Measurements from ENCODE around the gene SCARB1.
A peak's percentile ranks its signal among the peaks of the same experiment; 100 is the strongest.

Gene SCARB1

GRCh38 chr12:124841558-124841945 lies 22.1 kb downstream of the SCARB1 start:
- Histone ChIP-seq H3K27ac (ENCODE audit: low read depth, low read length) (no peak overlapping the region), H3K27me3 (ENCODE audit: control insufficient read depth, insufficient read depth, low read length) (no peaks in the 10 kb centered on the region), H3K9ac (ENCODE audit: low read length) (no peak overlapping the region), H3K4me3 (ENCODE audit: low read length) (no peak overlapping the region), H3K4me1 (ENCODE audit: control insufficient read depth, insufficient read depth, low read length) (peaks cover 5% of the 10 kb centered on the region), H3K36me3 (ENCODE audit: control insufficient read depth, insufficient read depth, low read length) (no peaks in the 10 kb centered on the region)

DNA sequence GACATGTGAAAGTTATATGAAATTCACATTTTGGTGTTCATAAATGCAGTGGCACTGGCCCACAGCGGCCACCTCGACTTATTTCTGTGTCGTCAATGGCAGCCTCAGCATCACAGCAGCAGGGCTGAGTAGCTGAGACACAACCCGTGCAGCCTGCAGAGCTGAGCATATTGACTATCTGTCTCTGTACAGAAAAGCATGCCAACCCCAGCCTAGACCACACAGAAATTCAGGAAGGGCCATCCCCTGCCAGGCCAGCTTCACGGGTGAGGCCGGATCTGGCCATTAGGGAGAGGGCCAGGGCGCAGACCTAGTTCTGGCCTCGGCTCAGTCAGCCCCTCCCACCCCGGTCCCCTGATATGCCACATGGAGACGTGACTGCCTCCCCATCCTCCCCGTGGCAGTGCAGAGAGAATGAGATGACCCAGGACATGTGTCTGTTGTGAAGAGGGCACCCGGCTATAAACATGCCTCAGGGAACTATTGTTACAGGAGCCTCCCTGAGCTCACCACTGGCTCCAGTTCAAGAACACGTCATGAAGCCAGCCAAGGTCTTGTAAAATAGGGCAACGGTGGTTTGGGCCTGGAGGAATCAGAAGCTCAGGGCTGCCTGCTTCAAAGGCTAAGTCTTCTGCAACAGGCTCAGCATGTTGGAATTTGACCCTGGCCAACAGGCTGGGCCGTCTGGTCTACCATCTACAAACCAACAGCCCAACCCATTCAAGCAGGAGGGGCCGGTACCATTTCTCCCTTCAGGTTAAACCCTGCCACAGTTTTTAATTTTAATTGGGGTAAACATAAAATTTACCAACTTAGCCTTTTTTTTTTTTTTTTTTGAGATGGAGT lies 25.5 kb downstream of the SCARB1 start:
- Histone ChIP-seq H3K27me3 (ENCODE audit: control insufficient read depth, insufficient read depth, low read length) (no peaks in the 10 kb centered on the region), H3K4me1 (ENCODE audit: control insufficient read depth, insufficient read depth, low read length) (peaks cover 5% of the 10 kb centered on the region), H3K9ac (ENCODE audit: low read length) (no peak overlapping the region), H3K4me3 (ENCODE audit: low read length) (no peak overlapping the region), H3K36me3 (ENCODE audit: control insufficient read depth, insufficient read depth, low read length) (no peaks in the 10 kb centered on the region), H3K27ac (ENCODE audit: low read depth, low read length) (peak overlapping the region; percentile 77)

GRCh38 chr12:124837249-124837897 lies 26.3 kb downstream of the SCARB1 start:
- Histone ChIP-seq H3K9ac (ENCODE audit: low read length) (no peak overlapping the region), H3K27me3 (ENCODE audit: control insufficient read depth, insufficient read depth, low read length) (no peaks in the 10 kb centered on the region), H3K36me3 (ENCODE audit: control insufficient read depth, insufficient read depth, low read length) (no peaks in the 10 kb centered on the region), H3K4me1 (ENCODE audit: control insufficient read depth, insufficient read depth, low read length) (peaks cover 5% of the 10 kb centered on the region), H3K27ac (ENCODE audit: low read depth, low read length) (peak overlapping the region; percentile 77), H3K4me3 (ENCODE audit: low read length) (no peak overlapping the region)

DNA sequence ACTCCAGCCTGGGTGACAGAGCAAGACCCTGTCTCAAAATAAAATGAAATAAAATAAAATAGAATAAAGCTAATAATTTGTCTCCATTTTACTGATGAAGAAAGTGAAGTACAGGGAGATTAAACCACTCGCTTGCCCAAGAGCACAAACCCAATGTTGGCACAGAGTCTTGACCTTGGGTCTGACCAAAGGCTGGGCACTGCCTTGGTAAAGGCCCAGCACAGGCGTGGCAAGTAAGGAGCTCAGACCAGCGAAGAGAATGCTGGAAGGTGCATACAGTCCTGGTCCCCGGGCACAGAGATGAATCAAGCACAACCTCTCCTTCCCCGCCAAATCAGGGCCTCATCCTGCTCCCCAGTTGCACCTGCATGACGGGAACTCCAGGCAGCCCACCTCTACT lies 26.9 kb downstream of the SCARB1 start:
- Histone ChIP-seq H3K27me3 (ENCODE audit: control insufficient read depth, insufficient read depth, low read length) (no peaks in the 10 kb centered on the region), H3K4me3 (ENCODE audit: low read length) (no peak overlapping the region), H3K9ac (ENCODE audit: low read length) (no peak overlapping the region), H3K4me1 (ENCODE audit: control insufficient read depth, insufficient read depth, low read length) (peaks cover 5% of the 10 kb centered on the region), H3K36me3 (ENCODE audit: control insufficient read depth, insufficient read depth, low read length) (no peaks in the 10 kb centered on the region), H3K27ac (ENCODE audit: low read depth, low read length) (no peak overlapping the region)

- Histone ChIP-seq H3K4me1 (ENCODE audit: control insufficient read depth, insufficient read depth, low read length) (peaks cover 5% of the 10 kb centered on the region), H3K27ac (ENCODE audit: low read depth, low read length) (no peak overlapping the region), H3K27me3 (ENCODE audit: control insufficient read depth, insufficient read depth, low read length) (no peaks in the 10 kb centered on the region), H3K9ac (ENCODE audit: low read length) (no peak overlapping the region), H3K36me3 (ENCODE audit: control insufficient read depth, insufficient read depth, low read length) (no peaks in the 10 kb centered on the region), H3K4me3 (ENCODE audit: low read length) (no peak overlapping the region)
Observed at GRCh38 chr12:124835656-124836410, 27.8 kb downstream of the SCARB1 start.

GRCh38 chr12:124834822-124835221 lies 28.8 kb downstream of the SCARB1 start:
- no peak overlapping the region for H3K27ac ChIP-seq (ENCODE audit: low read depth, low read length)
- no peaks in the 10 kb centered on the region for H3K27me3 ChIP-seq (ENCODE audit: control insufficient read depth, insufficient read depth, low read length)
- H3K4me3 ChIP-seq (ENCODE audit: low read length): no peak overlapping the region
- no peaks in the 10 kb centered on the region for H3K36me3 ChIP-seq (ENCODE audit: control insufficient read depth, insufficient read depth, low read length)
- H3K9ac ChIP-seq (ENCODE audit: low read length): no peak overlapping the region
- peaks cover 5% of the 10 kb centered on the region for H3K4me1 ChIP-seq (ENCODE audit: control insufficient read depth, insufficient read depth, low read length)

DNA sequence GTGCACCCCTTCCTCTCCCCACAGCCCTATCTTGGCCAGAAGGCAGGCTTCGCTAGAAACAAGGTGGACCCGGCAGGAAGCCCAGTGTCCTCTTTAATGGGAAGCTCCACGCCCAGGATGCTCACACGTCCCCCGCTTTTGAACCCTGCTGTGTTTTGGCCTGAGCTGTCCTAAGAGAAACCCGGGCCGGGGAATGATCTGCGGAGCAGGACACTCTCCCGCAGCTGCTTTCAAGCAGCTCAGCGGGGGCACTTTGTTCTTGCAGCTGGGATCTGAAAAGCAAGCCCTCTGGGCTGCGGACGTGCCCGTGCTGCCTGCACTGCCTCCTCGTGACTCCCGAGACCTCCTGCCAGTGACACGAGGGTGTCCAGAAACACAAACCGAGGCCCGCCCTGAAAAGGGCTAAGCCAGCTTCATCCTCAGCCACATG lies 30.0 kb downstream of the SCARB1 start:
- H3K4me1 ChIP-seq (ENCODE audit: control insufficient read depth, insufficient read depth, low read length): peaks cover 5% of the 10 kb centered on the region
- H3K4me3 ChIP-seq (ENCODE audit: low read length): no peak overlapping the region
- H3K27me3 ChIP-seq (ENCODE audit: control insufficient read depth, insufficient read depth, low read length): no peaks in the 10 kb centered on the region
- H3K36me3 ChIP-seq (ENCODE audit: control insufficient read depth, insufficient read depth, low read length): no peaks in the 10 kb centered on the region
- no peak overlapping the region for H3K27ac ChIP-seq (ENCODE audit: low read depth, low read length)
- H3K9ac ChIP-seq (ENCODE audit: low read length): no peak overlapping the region

- H3K36me3 ChIP-seq (ENCODE audit: control insufficient read depth, insufficient read depth, low read length): no peaks in the 10 kb centered on the region
- no peak overlapping the region for H3K9ac ChIP-seq (ENCODE audit: low read length)
- no peak overlapping the region for H3K4me3 ChIP-seq (ENCODE audit: low read length)
- H3K27ac ChIP-seq (ENCODE audit: low read depth, low read length): no peak overlapping the region
- peaks cover 1% of the 10 kb centered on the region for H3K4me1 ChIP-seq (ENCODE audit: control insufficient read depth, insufficient read depth, low read length)
- H3K27me3 ChIP-seq (ENCODE audit: control insufficient read depth, insufficient read depth, low read length): no peaks in the 10 kb centered on the region
Observed at GRCh38 chr12:124832856-124833255, 30.8 kb downstream of the SCARB1 start.

DNA sequence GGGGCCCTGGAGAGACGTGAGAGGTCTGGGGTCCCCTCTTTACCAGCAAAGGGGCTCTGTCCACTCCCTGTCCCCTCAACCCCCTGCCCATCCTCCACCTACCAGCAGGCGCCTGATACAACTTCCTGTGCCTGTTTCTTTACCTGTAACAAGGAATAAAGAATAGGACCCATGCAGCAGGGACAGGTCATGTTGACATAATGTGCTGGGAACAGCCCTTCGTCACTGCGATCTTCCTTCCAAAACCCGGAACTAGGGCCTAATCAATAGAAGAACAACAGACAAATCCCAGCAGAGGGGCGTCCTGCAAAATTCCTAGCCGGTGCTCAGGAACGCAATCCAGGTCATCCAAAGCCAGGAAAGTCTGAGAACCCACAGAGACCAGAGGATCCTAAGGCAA lies 32.1 kb downstream of the SCARB1 start:
- Histone ChIP-seq H3K4me1 (ENCODE audit: control insufficient read depth, insufficient read depth, low read length) (no peaks in the 10 kb centered on the region), H3K9ac (ENCODE audit: low read length) (no peak overlapping the region), H3K4me3 (ENCODE audit: low read length) (no peak overlapping the region), H3K27me3 (ENCODE audit: control insufficient read depth, insufficient read depth, low read length) (no peaks in the 10 kb centered on the region), H3K27ac (ENCODE audit: low read depth, low read length) (no peak overlapping the region), H3K36me3 (ENCODE audit: control insufficient read depth, insufficient read depth, low read length) (no peaks in the 10 kb centered on the region)

DNA sequence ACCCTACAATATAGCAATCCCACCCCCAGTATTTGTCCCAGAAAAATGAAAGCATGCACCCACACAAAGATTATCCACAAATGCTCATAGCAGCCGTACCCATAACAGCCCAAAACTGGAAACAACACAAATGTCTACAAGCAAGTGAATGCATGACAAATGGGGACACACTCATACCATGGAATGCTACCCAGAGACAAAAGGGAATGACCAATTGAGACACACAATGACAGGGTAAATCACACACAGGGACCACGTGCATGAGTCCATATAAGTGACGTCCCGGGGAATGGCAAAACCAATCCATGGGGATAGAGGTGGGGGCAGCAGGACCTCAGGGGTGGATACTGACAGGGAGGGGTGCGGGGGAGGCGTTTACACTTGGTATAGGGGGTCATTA lies 33.4 kb downstream of the SCARB1 start:
- Histone ChIP-seq H3K36me3 (ENCODE audit: control insufficient read depth, insufficient read depth, low read length) (no peaks in the 10 kb centered on the region), H3K4me1 (ENCODE audit: control insufficient read depth, insufficient read depth, low read length) (no peaks in the 10 kb centered on the region), H3K27ac (ENCODE audit: low read depth, low read length) (no peak overlapping the region), H3K9ac (ENCODE audit: low read length) (no peak overlapping the region), H3K4me3 (ENCODE audit: low read length) (no peak overlapping the region), H3K27me3 (ENCODE audit: control insufficient read depth, insufficient read depth, low read length) (no peaks in the 10 kb centered on the region)

GRCh38 chr12:124829708-124830304 lies 33.9 kb downstream of the SCARB1 start:
- H3K4me3 ChIP-seq (ENCODE audit: low read length): no peak overlapping the region
- H3K27me3 ChIP-seq (ENCODE audit: control insufficient read depth, insufficient read depth, low read length): no peaks in the 10 kb centered on the region
- H3K27ac ChIP-seq (ENCODE audit: low read depth, low read length): no peak overlapping the region
- no peaks in the 10 kb centered on the region for H3K36me3 ChIP-seq (ENCODE audit: control insufficient read depth, insufficient read depth, low read length)
- H3K4me1 ChIP-seq (ENCODE audit: control insufficient read depth, insufficient read depth, low read length): no peaks in the 10 kb centered on the region
- H3K9ac ChIP-seq (ENCODE audit: low read length): no peak overlapping the region

GRCh38 chr12:124829008-124829707 lies 34.5 kb downstream of the SCARB1 start:
- Histone ChIP-seq H3K4me1 (ENCODE audit: control insufficient read depth, insufficient read depth, low read length) (no peaks in the 10 kb centered on the region), H3K27me3 (ENCODE audit: control insufficient read depth, insufficient read depth, low read length) (no peaks in the 10 kb centered on the region), H3K4me3 (ENCODE audit: low read length) (no peak overlapping the region), H3K36me3 (ENCODE audit: control insufficient read depth, insufficient read depth, low read length) (no peaks in the 10 kb centered on the region), H3K9ac (ENCODE audit: low read length) (no peak overlapping the region), H3K27ac (ENCODE audit: low read depth, low read length) (no peak overlapping the region)
